Activated CD8-positive, alpha-beta memory T cell treated with anti-CD3 and anti-CD28 coated beads for 24 hours (primary cell): ENCODE results near the gene CIRBP.

ENCODE experiments used
- DNase-seq: peaks from one replicate; pipeline ENCODE4 v3.0.0-alpha.2; 2020

CIRBP gene

DNA sequence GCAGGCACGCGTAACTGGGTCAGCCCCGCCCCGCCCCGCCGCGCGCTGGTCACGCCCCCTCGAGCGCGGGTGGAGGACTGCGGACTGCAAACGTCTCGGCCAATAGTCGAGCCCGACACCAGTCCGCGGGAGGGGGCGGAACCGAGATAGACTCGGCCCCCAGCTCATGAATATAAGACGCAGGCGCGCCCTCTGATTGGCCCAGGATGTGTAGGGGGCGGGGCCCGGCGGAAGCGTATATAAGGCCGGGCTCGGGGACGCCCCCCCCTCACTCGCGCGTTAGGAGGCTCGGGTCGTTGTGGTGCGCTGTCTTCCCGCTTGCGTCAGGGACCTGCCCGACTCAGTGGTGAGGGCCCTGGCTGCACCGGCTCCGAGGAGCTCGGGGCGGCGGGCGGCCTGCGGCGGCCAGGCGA lies at the start of gene CIRBP:
Gene CIRBP, plus strand, starts transcription at position 268 of the 413 bp plus-strand sequence. CDS start 1,602 bp downstream, outside the sequence.
- peak; percentile 99 for DNase-seq

DNA sequence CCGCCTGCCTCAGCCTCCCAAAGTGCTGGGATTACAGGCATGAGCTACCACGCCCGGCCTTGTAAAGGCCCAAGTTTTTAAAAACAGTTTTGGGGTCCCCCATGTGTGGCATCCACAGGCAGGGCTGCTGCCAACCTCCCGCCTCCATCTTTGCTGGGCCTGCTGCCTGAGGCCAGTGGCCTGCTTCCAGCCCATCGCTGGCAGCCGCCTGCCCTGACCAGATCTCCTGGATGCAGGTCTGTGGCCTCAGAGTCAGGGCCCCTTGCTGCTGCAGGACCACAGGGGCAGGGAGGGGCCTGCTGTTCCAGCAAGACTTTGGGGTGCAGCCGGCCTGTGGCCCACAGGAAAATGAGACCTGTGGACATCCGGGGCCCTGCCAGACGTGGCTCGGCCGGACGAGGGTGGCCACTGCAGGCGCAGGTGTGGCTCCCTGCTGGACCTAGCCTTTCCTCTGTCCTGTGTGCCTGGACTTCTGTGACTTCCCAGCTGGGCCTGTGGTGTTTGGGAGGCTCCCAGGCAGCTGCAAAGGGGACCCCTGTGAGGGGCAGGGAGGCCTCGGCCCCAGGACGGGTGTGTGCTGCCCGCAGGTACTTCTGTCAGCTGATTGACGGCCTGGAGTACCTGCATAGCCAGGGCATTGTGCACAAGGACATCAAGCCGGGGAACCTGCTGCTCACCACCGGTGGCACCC lies 49.2 kb upstream of the CIRBP start:
- no peak for DNase-seq

DNA sequence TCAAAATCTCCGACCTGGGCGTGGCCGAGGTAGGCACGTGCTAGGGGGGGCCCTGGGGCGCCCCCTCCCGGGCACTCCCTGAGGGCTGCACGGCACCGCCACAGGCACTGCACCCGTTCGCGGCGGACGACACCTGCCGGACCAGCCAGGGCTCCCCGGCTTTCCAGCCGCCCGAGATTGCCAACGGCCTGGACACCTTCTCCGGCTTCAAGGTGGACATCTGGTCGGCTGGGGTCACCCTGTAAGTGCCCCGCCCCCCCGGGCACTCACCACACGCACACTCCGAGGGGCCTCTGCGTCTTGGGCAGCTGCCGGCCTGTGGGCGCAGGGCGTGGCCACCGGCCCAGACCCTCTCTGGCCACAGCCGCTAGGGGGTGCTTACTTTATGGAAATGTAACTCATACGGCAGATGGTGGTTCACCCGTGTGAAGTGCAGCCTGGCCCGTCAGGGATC lies 48.6 kb upstream of the CIRBP start:
- DNase-seq, result no peak

DNA sequence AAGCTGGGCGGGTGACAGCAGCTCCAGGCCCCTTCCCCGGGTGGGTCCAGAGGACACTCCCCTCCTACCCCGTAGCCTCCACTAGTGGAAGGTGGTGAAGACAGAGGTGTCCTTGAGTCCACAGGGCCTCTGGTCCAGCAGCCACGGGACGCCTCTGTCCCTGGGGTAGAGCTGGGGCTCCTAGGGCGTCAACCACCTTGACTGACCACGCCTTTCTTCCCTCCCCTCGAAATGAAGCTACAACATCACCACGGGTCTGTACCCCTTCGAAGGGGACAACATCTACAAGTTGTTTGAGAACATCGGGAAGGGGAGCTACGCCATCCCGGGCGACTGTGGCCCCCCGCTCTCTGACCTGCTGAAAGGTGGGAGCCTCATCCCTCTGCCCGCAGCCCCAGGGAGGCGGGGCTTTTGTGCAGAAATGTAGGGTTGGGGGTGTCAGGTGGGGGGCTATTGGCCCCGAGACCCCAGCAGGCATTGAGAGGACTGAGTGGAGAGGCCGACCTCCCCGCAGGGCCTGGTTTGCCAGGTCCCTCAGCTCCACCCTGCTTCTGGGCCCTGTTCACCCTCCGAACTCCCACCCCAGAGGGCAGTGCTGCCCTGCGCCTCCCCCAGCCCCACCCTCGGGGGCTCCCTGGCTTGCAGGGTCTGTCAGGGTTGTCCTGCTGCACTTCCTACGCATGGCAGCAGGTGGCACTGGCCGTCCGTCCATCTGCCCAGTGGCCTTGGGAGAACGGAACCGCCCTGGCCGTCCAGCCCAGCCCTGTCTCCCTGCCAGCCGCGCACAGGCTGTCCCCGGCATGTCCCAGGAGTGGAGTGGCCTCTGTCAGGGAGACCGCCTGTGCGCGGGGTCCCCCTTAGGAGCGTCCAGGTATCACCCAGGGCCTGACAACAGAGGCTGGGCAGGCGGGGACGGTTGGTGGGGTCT lies 47.9 kb upstream of the CIRBP start:
- DNase-seq, result no peak

DNA sequence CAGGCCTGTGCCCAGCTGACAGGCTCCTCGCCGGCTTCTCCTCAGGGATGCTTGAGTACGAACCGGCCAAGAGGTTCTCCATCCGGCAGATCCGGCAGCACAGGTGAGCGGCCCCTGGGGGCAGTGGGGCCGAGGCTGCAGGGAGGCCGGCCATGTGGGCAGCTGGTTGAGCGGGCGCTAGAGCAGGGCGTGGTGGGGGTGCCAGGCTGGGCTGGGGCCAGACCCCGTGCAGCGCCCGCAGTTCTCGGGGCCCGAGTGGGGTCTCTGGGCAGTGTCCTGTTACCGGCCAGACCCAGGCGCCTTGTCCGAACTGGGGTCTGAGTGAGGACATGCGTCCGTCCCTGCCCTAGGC lies 47.3 kb upstream of the CIRBP start:
- DNase-seq, result no peak

DNA sequence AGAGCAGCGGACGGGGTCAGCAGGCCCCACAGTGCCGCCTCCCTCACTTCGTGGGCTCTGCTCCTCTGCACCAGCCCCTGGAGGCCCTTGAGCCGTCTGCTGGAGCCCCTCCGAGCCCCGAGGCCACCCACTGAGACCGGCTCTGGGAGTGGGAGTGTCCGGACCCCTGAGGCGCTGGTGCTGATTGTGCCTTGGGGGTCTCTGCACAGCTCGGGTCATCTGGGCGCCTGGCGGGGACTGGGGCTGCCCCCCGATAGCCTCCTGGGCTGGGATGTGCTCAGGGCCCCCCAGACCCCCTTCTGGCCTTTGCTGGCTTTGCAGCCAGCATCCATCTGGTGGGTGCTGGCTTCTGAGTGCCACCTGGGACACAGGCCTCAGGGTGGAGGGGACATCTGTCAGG lies 46.7 kb upstream of the CIRBP start:
- no peak for DNase-seq

DNA sequence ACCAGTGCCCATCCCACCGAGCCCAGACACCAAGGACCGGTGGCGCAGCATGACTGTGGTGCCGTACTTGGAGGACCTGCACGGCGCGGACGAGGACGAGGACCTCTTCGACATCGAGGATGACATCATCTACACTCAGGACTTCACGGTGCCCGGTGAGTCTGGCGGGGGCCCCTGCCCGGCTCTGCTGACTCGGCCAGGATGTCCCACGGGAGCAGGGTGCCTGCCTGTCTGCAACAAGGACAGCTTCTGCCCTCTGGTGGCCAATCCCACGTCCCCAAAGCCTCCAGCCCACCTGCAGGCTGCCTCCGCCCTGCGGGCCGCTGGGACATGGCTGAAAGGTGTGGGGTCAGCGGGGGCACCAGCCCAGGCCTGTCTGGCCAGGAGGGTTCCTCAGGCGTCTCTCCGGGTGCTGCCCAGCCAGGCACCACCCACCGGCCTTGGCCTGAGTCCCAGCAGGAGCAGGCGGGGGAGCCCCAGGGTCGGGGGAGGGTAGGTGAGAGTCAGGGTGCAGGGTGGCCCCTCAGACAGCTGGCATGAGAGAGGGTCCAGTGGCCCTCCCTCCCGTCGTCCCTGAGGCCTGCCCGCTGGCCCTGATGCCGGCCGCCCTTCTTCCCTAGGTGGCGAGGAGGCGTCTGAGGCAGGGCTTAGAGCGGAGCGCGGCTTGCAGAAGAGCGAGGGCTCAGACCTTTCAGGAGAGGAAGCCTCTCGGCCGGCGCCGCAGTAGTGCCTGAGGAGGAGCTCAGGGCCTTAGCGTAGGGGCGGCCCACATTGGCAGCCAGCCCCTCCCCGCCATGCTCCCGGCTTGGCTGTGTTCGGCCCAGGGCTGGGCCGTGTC lies 45.9 kb upstream of the CIRBP start:
- no peak for DNase-seq

DNA sequence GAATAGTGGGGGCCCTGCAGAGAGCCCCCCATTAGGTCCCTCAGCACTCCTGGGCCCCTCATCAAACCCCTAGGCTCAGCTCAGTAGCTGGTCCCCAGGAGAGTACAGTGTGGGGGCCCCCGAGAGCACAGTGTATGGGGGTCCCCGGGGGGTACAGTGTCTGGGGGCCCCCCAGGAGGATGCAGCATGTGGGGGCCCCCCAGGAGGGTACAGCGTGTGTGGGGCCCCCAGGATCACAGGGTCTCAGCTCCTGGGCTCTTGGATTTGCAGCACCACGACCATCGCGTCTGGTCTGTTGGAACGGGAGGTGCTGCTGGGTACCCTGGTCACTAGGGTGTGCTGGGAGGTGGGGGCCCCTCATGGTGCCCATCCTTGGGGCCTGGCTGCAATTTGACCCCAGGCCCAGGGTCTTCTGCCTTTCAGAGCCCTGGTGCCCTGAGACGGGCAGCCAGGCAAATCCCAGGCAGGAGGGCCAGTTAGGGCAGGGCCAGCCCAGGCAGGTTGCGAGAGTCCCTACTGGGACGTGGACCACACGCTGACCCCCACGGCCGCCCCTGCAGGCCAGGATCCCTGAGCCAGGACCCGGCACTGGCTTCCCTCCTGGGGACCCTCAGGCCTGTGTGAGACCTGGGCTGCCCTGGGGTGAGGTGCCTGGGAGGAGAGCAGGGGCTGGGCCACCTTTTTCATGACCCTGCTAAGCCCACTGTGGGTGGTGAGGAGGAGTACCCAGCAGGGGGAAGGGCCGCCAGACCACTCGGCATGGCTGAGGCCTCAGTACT lies 44.9 kb upstream of the CIRBP start:
- DNase-seq, result no peak

DNA sequence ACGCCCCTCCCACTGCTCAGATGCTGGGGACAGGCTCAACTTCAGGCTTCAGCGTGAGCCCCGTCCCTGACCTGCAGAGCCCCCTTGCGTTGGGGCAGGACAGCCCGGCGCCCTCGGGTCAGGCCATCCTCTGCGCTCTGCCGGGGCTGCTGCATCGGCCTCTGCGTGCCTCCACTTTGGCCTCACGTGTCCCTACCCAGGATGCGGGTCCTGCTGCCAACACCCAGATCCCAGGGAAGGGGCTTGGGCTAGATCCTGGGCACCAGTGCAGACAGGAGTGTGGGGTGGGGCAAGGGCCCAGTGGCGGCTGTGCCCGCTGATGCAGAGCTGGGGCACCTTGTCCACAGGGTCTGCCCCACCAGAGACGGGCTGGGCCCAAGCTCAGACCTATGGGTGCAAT lies 44.3 kb upstream of the CIRBP start:
- DNase-seq, result no peak

DNA sequence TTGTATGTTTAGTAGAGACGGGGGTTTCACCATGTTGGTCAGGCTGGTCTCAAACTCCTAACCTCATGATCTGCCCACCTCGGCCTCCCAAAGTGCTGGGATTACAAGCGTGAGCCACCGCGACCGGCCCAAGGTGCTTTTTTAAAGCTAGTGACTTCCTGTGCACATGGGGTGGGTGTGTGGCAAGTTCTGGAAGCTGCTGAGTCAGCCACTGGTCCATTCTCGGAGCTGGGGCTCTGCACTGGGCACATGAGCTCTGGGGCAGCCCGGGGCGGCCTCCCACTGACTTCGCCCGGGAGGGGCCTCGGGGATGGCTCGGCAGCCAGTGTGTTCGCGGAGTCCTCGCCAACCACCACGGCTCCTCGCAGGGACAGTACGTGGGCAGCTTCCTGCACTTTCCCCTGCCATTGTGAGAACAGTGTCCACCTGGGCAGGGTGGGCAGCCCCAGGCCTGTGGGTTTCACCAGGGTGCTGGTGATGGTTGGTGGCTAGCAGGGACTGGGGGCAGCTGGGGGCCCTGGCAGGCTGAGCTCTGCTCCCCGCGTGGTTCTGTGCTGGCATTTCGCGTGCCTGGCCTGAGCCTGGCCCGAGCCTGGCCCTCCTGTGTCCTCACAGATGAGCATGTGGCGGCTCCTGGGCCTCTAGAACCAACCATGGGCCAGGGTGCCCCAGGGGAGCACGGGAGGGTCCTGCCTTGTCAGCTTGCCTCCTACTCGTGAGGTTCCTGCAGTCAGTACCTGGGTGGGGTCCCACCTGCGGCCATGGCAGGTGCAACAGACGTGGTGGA lies 43.5 kb upstream of the CIRBP start:
- DNase-seq, result no peak

DNA sequence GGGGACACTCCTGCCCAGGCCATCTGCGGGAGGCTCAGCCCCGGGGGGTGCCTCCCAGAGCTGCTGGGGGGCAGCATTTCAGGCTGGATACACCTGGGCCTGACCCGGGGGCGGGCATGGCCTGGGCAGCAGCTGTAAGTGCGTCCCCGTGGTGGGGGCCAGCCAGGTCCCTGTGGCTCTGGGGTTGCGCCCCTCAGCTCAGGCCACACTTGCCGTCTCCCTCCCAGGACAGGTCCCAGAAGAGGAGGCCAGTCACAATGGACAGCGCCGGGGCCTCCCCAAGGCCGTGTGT lies 43.0 kb upstream of the CIRBP start:
- no peak for DNase-seq

DNA sequence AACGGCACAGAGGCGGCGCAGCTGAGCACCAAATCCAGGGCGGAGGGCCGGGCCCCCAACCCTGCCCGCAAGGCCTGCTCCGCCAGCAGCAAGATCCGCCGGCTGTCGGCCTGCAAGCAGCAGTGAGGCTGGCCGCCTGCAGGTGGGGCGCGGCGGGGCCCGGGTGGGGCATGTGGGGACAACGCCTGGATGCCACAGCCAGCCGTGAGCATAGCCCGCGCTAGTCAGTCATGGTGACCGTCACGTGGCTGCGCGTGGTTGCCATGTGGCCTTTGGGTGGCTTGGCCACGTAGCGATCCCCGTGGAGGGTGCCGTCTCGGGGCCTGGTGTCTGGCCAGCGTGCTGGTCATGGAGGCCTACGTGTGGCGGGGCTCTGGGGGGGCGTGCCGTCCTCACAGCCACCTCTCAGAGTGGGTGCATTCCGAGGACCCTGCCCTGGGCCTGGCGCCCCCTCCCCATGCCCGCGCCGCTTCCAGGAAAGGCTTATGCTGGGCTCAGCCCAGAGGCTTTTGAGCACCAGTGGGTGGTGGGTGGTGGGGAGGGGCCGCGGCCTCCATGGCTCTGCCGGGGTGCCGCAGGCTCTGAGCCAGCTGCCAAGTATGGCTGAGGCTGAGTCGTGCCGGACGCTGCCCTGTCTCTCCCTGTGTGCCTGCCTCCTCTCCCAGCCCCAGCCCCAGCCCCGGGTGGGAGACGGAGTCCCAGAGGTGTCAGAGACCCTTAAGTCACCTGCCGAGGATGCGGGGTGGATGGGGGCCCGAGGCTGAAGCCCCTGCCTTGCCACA lies 42.4 kb upstream of the CIRBP start:
- no peak for DNase-seq

DNA sequence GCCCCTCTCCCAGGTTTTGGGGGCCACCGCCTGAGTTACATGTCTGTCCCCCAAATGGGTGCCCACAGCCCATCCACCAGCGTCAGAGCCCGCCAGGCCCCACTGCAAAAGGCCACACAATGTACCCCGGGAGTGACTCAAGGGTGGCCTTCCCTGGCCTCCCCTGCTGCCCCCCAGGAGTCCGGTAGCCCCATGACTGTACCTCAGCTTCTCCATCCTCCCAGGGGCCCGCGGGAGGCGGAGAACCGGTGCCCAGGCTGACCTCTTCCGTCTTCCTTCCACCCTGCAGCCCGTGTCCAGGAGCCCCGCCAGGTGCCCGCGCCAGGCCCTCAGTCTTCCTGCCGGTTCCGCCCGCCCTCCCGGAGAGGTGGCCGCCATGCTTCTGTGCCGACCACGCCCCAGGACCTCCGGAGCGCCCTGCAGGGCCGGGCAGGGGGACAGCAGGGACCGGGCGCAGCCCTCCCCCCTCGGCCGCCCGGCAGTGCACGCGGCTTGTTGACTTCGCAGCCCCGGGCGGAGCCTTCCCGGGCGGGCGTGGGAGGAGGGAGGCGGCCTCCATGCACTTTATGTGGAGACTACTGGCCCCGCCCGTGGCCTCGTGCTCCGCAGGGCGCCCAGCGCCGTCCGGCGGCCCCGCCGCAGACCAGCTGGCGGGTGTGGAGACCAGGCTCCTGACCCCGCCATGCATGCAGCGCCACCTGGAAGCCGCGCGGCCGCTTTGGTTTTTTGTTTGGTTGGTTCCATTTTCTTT lies 41.7 kb upstream of the CIRBP start:
- DNase-seq, result no peak

DNA sequence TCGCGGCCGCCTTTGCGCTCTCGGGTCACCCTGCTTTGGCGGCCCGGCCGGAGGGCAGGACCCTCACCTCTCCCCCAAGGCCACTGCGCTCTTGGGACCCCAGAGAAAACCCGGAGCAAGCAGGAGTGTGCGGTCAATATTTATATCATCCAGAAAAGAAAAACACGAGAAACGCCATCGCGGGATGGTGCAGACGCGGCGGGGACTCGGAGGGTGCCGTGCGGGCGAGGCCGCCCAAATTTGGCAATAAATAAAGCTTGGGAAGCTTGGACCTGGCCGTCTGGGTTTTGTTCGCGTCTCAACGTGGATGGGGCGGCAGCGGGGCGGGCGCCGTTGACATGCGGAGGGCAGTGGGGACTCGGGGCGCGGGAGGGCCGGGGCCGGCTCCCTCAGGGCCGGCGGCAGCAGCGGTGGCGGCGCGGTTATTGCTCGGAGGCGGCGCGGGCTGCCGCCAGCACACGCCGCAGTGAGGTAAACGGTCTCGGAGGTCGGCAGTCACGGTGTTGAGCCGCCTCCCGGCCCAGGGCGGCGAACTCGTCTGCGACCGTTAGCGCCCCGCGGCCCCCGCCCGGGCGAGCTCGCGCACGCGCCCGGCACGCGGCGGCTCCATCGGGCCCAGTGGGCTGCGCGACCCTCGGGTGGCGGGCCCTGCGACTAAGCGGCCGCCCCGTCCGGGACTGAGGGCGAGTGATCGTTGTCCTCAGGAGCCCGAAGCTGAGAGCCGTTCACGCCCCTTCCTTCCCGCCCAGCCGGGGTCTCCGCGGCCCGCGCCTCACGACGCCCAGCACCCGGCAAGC lies 40.8 kb upstream of the CIRBP start:
- DNase-seq, result no peak

DNA sequence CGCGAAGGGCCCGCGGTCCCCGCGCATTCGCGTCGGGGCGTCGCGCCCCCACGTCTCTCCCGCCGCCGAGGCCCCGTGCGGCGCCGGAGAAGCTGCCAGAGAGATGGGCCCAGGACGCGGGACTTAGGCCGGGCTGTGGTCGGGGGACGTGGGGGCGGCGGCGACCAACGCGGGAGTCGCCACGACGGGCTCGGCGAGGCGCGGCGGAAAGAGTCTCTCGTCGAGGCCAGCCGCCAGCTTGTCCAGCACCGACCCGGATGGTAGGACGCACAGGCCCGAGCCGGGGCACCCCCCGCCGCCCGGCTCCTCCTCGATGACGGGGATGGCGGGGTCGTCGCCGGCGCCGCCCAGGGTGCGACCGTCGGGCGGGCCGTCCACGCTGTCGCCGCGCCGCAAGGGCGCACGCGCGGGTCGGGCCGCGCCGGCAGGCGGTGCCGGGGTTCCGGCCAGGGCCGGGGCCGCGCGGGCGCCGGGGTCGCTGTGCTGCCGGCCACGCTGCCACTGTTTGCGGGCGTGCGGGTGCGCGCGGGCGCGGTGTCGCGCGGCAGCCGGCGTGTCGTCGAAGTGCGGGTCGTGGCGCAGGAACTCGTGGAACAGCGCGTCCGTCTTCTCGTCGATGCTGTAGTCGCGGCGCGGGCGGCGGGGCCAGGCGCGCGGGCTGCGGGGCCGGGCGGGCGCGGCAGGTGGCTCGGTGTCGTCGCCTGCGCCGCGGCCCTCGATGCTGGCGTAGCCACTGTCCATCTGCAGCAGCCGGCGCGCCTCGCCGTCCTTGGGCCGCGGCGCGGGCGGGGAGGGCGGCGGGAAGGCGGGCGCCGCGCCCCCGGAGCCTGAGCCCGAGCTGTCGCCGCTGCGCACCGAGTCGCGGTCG lies 39.8 kb upstream of the CIRBP start:
- no peak for DNase-seq

DNA sequence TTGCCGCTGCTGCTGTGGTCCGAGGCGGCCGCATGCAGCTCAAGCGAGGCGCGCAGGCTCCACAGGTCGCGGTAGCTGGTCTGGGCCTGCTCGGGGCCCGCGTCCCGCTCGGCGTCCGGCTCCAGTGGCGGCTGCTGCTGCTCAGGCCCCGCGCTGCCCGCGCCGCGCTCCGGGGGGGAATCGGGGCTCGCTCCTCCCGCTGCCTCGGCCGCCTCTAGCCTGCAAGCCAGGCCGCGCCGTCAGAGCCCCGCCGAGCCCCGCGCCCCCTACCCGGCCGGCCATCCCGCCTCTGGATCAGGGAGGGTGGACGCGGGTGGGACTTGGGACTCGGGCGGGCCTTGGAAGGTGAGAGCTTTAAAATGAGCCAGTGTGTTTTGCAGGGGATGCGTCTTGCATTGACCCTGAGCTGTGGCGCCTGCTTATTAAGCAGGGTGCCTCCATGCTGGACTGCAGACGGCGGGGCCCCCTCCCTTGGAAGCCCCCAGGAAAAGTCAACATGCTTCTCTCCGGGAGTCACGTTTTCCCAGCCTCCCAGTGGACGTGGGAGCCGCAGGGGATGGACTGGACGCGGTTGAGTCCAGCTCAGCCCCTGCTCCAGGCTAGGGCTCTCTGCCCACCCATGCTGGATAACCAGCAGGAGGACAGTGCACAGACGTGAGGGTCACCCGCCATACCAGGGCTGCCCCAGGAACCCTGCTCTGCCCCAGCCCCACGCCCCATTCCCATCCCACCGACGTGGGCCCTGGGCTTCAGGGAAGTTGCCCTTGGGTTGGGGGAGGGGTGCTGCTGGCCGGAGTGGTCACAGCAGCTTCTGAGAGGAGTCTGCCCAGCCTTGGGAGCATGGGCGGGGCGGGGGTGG lies 39.0 kb upstream of the CIRBP start:
- DNase-seq, result no peak

DNA sequence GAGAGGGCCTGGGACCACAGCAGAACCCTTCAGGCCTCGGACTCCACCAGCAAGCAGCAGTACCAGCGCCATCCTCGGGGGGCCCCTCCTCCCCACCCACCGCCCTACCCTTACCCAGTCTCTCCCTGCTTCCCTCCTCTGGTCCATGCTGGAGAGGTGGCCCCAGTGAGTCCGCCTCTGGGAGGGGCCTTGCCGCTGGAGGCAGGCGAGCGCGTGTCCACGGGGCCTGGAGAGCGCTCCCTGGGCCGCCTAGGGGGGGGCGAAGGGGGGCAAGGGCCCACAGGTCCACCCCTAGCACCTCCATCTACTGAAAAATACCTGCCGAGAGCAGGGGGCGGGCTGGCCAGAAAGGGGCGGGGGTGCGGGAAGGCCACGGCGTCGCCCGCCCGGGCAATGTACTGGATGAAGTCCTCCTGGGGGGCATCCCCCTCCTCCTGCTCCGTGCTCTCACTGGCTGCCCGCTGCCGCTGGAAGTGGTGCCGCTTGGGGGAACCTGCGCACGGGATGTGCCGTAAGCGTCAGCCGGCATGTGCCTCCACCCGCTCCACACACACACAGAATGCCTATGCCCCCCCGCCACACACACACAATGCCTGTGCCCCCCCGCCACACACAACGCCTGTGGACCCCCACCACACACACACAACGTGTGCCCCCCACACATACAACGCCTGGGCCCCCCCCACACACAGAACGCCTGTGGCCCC lies 38.2 kb upstream of the CIRBP start:
- DNase-seq, result no peak
